Bronchial epithelial cell (primary cell): Measurements from ENCODE around the gene DDX51. TPM values are rescaled to one million over a fixed set of nuclear protein-coding genes. Genes with fewer than 3 reads are reported as not detected.
"Not testable (repeated sequence)": the region's sequence is repeated elsewhere in the genome, so short reads cannot be mapped to it uniquely, and the experiment has no call there.

Experiments
- DNase-seq: peaks from one replicate; pipeline ENCODE4 v3.0.0-alpha.2; 2010; ENCODE audit warnings: low read depth
- FAIRE-seq: peaks from 2 replicates; lab custom pipeline; 2011; peaks lifted over from hg19 to GRCh38; lab: Jason Lieb, UNC
- H3K27me3 ChIP-seq: 2 replicates; pipeline ENCODE4 v1.5.1; 2011; ENCODE audit warnings: low read length; ENCODE audit not compliant: control insufficient read depth, insufficient read depth
- H3K36me3 ChIP-seq: 2 replicates; pipeline ENCODE4 v1.5.1; 2011; ENCODE audit warnings: low read length; ENCODE audit not compliant: control insufficient read depth, insufficient read depth
- H3K4me3 ChIP-seq: 2 replicates; pipeline ENCODE4 v1.5.1; 2011; ENCODE audit warnings: mild to moderate bottlenecking, low read depth, low read length, control low read depth
- CTCF ChIP-seq: IDR thresholded peaks from 2 replicates; pipeline ENCODE4 v1.5.1; 2011; ENCODE audit warnings: mild to moderate bottlenecking, moderate library complexity, low read length, control low read depth, inconsistent platforms; ENCODE audit not compliant: insufficient read depth, severe bottlenecking
- total RNA-seq: library from RNA; depleted of rRNA; stranded (reverse); fragments of >200 nt; gene quantifications from 2 replicates; pipeline ENCODE4 v1.2.1, GENCODE V29; 2014

The DDX51 gene
- total RNA-seq, 1 donor from 2014 or later, result 10.0 TPM

DNA sequence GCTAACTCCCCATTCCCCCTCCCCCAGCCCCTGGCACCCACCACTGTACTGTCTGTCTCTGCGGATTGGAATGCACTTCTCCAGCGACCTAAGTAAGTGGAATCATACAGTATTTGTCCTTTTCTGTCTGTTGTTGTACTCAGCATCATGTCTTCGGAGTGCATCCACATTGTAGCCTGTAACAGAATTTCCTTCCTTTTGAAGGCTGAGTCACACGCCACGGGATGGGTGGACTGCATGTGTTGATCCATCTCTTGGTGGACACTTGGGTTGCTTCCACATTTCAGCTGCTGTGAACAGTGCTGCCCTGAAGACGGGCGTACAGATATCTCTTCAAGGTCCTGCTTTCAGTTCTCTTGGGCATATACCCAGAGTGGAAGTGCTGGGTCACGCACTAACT, 34.4 kb downstream of the DDX51 start:
- no peak for TF ChIP-seq CTCF
- Histone ChIP-seq H3K4me3 (no peak overlapping the region), H3K27me3 (no peaks in the 10 kb centered on the region), H3K36me3 (peaks cover 9% of the 10 kb centered on the region)
- no peak for FAIRE-seq
- DNase-seq, result no peak

- FAIRE-seq, result no peak
- Histone ChIP-seq H3K4me3 (no peak overlapping the region), H3K36me3 (peaks cover 8% of the 10 kb centered on the region), H3K27me3 (no peaks in the 10 kb centered on the region)
- DNase-seq, result no peak
- TF ChIP-seq CTCF, result no peak
Measured at GRCh38 chr12:132108211-132108832, 35.8 kb downstream of the DDX51 start.

- H3K36me3 ChIP-seq, result peaks cover 8% of the 10 kb centered on the region
- FAIRE-seq (no peak), DNase-seq (peak; percentile 1)
- no peak for TF ChIP-seq CTCF
- no peak overlapping the region for H3K4me3 ChIP-seq
- no peaks in the 10 kb centered on the region for H3K27me3 ChIP-seq
Measured at GRCh38 chr12:132106921-132107320, 37.2 kb downstream of the DDX51 start.

DNA sequence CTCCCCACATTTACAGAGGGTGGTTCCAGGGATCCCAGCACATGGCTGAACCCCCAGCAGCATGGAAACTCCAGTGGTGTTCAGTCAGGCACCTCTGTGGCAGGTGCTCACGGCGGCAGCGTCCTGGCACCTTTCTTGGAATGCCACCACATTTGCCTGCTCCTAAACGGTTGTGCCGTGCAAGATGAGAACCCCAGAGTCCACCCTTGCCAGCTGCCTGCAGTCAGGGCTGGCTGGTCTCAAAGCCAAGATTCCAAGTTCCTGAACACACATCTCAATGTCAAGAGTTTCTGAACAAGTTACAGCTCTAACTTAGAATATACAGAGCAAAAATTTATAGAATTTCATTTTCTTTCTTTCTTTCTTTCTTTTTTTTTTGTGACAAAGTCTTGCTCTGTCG, 38.7 kb downstream of the DDX51 start:
- peaks cover 4% of the 10 kb centered on the region for H3K36me3 ChIP-seq
- no peak overlapping the region for H3K4me3 ChIP-seq
- no peak for TF ChIP-seq CTCF
- H3K27me3 ChIP-seq, result no peaks in the 10 kb centered on the region
- no peak for FAIRE-seq
- no peak for DNase-seq

- Histone ChIP-seq H3K36me3 (peaks cover 2% of the 10 kb centered on the region), H3K4me3 (no peak overlapping the region), H3K27me3 (no peaks in the 10 kb centered on the region)
- no peak for TF ChIP-seq CTCF
- DNase-seq (no peak), FAIRE-seq (no peak)
Measured at GRCh38 chr12:132103542-132104308, 40.4 kb downstream of the DDX51 start.

- H3K36me3 ChIP-seq, H3K27me3 ChIP-seq, FAIRE-seq, DNase-seq, H3K4me3 ChIP-seq: not testable (repeated sequence)
Measured at GRCh38 chr12:132103072-132103471, 41.0 kb downstream of the DDX51 start.
